HG03097 (cell line): ENCODE data around the gene LMBR1.
"Not testable (repeated sequence)": the region's sequence is repeated elsewhere in the genome, so short reads cannot be mapped to it uniquely, and the experiment has no call there.

Experiments used
- ATAC-seq: cut with Tn5 transposase; IDR thresholded peaks from one replicate; pipeline ENCODE4 v1.9.1; 2021; ENCODE audit not compliant: unreplicated experiment, low FRiP score

LMBR1 gene

GRCh38 chr7:156857757-156858156 lies 35.2 kb downstream of the LMBR1 start:
- no peak for ATAC-seq

GRCh38 chr7:156854654-156855053 lies 38.3 kb downstream of the LMBR1 start:
- no peak for ATAC-seq

GRCh38 chr7:156848979-156849378 lies 44.0 kb downstream of the LMBR1 start:
- ATAC-seq = no peak

GRCh38 chr7:156845379-156846101 lies 47.4 kb downstream of the LMBR1 start:
- ATAC-seq = no peak

GRCh38 chr7:156843582-156843981 lies 49.4 kb downstream of the LMBR1 start:
- not testable (repeated sequence) for ATAC-seq

GRCh38 chr7:156843157-156843556 lies 49.8 kb downstream of the LMBR1 start:
- no peak for ATAC-seq

- no peak for ATAC-seq
Observed at GRCh38 chr7:156842740-156843140, 50.2 kb downstream of the LMBR1 start.

GRCh38 chr7:156842317-156842716 lies 50.7 kb downstream of the LMBR1 start:
- no peak for ATAC-seq

- ATAC-seq = no peak
Observed at GRCh38 chr7:156841497-156841896, 51.5 kb downstream of the LMBR1 start.

- ATAC-seq = no peak
Observed at GRCh38 chr7:156840134-156840533, 52.8 kb downstream of the LMBR1 start.

GRCh38 chr7:156836443-156836842 lies 56.5 kb downstream of the LMBR1 start:
- no peak for ATAC-seq

- no peak for ATAC-seq
Observed at GRCh38 chr7:156834462-156834861, 58.5 kb downstream of the LMBR1 start.

GRCh38 chr7:156833312-156833711 lies 59.7 kb downstream of the LMBR1 start:
- no peak for ATAC-seq

- ATAC-seq = no peak
Observed at GRCh38 chr7:156832195-156832877, 60.6 kb downstream of the LMBR1 start.

GRCh38 chr7:156829669-156830336 lies 63.2 kb downstream of the LMBR1 start:
- no peak for ATAC-seq

GRCh38 chr7:156827587-156828203 lies 65.3 kb downstream of the LMBR1 start:
- no peak for ATAC-seq

- ATAC-seq = no peak
Observed at GRCh38 chr7:156823435-156823834, 69.5 kb downstream of the LMBR1 start.

GRCh38 chr7:156820445-156821063 lies 72.4 kb downstream of the LMBR1 start:
- no peak for ATAC-seq

- ATAC-seq = no peak
Observed at GRCh38 chr7:156819733-156820295, 73.2 kb downstream of the LMBR1 start.

GRCh38 chr7:156818133-156818532 lies 74.8 kb downstream of the LMBR1 start:
- ATAC-seq = no peak
